Endothelial cell of umbilical vein (primary cell): ENCODE measurements around the gene ZNF385D. TPM values are rescaled to one million over a fixed set of nuclear protein-coding genes. Genes with fewer than 3 reads are reported as not detected.

Experiments
- BruUV-seq: library from RNA; stranded (reverse); fragments of 400-500 nt; replicated peaks from 2 replicates; lab custom pipeline; 2021; lab: Mats Ljungman, UMichigan
- CTCF ChIA-PET: fragments of 300-600, 350-600 bp; sonication (Branson Sonifier 250); formaldehyde crosslinking; loops from one replicate; lab custom pipeline; 2021; ENCODE audit warnings: antibody characterized with exemption, inconsistent platforms; lab: Charles Lee
- POLR2A ChIA-PET: fragments of 300-600, 350-600 bp; sonication (Branson Sonifier 250); formaldehyde crosslinking; loops from one replicate; lab custom pipeline; 2021; ENCODE audit warnings: antibody characterized with exemption, inconsistent platforms; lab: Charles Lee
- DNase-seq: peaks from one replicate; pipeline ENCODE4 v3.0.0-alpha.2; 2011; ENCODE audit warnings: low read depth, low spot score
- FAIRE-seq: peaks from 2 replicates; lab custom pipeline; 2011; peaks lifted over from hg19 to GRCh38; lab: Jason Lieb, UNC
- H2AFZ ChIP-seq: 2 replicates; pipeline ENCODE4 v1.6.0; 2012; ENCODE audit warnings: low read depth, low read length, control low read depth, inconsistent platforms
- H3K27ac ChIP-seq: 2 replicates; pipeline ENCODE4 v1.5.1; 2011; ENCODE audit warnings: low read depth, mild to moderate bottlenecking, control low read depth, low read length, moderate library complexity; ENCODE audit not compliant: insufficient read depth
- H3K27me3 ChIP-seq, 2 experiments: 2 replicates each; pipeline versions ENCODE4 v1.6.0 to v1.6.1; 2011; ENCODE audit warnings: low read length in 2 of 2, mixed read lengths in 1 of 2; ENCODE audit not compliant: control insufficient read depth in 2 of 2, insufficient read depth in 2 of 2
- H3K36me3 ChIP-seq, 2 experiments: 2 replicates in 1 of 2; 3 replicates in 1 of 2; pipeline ENCODE4 v1.5.1; 2011; ENCODE audit warnings: low read length in 2 of 2, mild to moderate bottlenecking in 1 of 2, moderate library complexity in 1 of 2; ENCODE audit not compliant: control insufficient read depth in 2 of 2, insufficient read depth in 2 of 2; ENCODE audit errors: extremely low read depth in 1 of 2
- H3K4me1 ChIP-seq: 3 replicates; pipeline ENCODE4 v1.5.1; 2011; ENCODE audit warnings: mild to moderate bottlenecking, low read length; ENCODE audit not compliant: control insufficient read depth, insufficient read depth; ENCODE audit errors: extremely low read depth
- H3K4me2 ChIP-seq: 2 replicates; pipeline ENCODE4 v1.6.1; 2011; ENCODE audit warnings: low read length, control low read depth, mixed read lengths; ENCODE audit not compliant: insufficient read depth
- H3K4me3 ChIP-seq, 3 experiments: fragments of 200-600 bp in 1 of 3; sonication (generic), shearing (Covaris generic) in 1 of 3; replicated peaks in 1 of 3; 2 replicates each; pipeline ENCODE4 v1.5.1; 2011 to 2016; ENCODE audit warnings: control low read depth in 3 of 3, low read length in 3 of 3, mild to moderate bottlenecking in 2 of 3, inconsistent platforms in 1 of 3, low read depth in 1 of 3, moderate library complexity in 1 of 3; ENCODE audit not compliant: insufficient read depth in 1 of 3
- H3K79me2 ChIP-seq: 2 replicates; pipeline ENCODE4 v1.6.0; 2012; ENCODE audit warnings: low read length, inconsistent platforms; ENCODE audit not compliant: control insufficient read depth, insufficient read depth
- H3K9ac ChIP-seq: replicated peaks from 2 replicates; pipeline ENCODE3; 2011; ENCODE audit warnings: low read length, control low read depth; ENCODE audit not compliant: insufficient read depth; ENCODE audit errors: extremely low read depth
- H3K9me1 ChIP-seq: replicated peaks from 3 replicates; pipeline ENCODE4 v1.6.0; 2011; ENCODE audit warnings: mild to moderate bottlenecking, low read length; ENCODE audit not compliant: control insufficient read depth, insufficient read depth; ENCODE audit errors: extremely low read depth
- H3K9me3 ChIP-seq: replicated peaks from 2 replicates; pipeline ENCODE4 v1.5.1; 2012; ENCODE audit warnings: low read length, inconsistent platforms; ENCODE audit not compliant: control insufficient read depth, insufficient read depth
- H4K20me1 ChIP-seq: replicated peaks from 2 replicates; pipeline ENCODE3; 2011; ENCODE audit warnings: mild to moderate bottlenecking, low read length; ENCODE audit not compliant: control insufficient read depth, insufficient read depth; ENCODE audit errors: extremely low read depth
- CTCF ChIP-seq, 2 donors: IDR thresholded peaks; 1 replicate in 1 of 2; 2 replicates in 1 of 2; pipeline ENCODE4 v1.5.1; 2011; ENCODE audit warnings: low read length in 2 of 2, mild to moderate bottlenecking in 2 of 2, moderate library complexity in 2 of 2, control low read depth in 1 of 2, inconsistent platforms in 1 of 2, low read depth in 1 of 2; ENCODE audit not compliant: insufficient read depth in 1 of 2; ENCODE audit errors: extremely low read depth in 1 of 2
- EZH2 ChIP-seq: IDR thresholded peaks from 2 replicates; pipeline ENCODE4 v1.6.1; 2012; ENCODE audit warnings: borderline replicate concordance, low read depth, mild to moderate bottlenecking, moderate library complexity, low read length, inconsistent platforms; ENCODE audit not compliant: severe bottlenecking
- FOS ChIP-seq: IDR thresholded peaks from 2 replicates; pipeline ENCODE4 v1.6.1; 2011; ENCODE audit warnings: mild to moderate bottlenecking, low read length, moderate library complexity, borderline replicate concordance; ENCODE audit not compliant: insufficient read depth
- GATA2 ChIP-seq: IDR thresholded peaks from 2 replicates; pipeline ENCODE4 v1.7.0; 2011; ENCODE audit warnings: low read depth, mild to moderate bottlenecking, moderate library complexity, mixed read lengths, low read length; ENCODE audit not compliant: insufficient read length, insufficient read depth
- JUN ChIP-seq: IDR thresholded peaks from 2 replicates; pipeline ENCODE4 v1.6.1; 2011; ENCODE audit warnings: borderline replicate concordance, low read depth; ENCODE audit not compliant: insufficient read length, insufficient read depth
- MAX ChIP-seq: IDR thresholded peaks from 2 replicates; pipeline ENCODE4 v1.6.1; 2011; ENCODE audit not compliant: insufficient read depth, insufficient read length
- MYC ChIP-seq: IDR thresholded peaks from one replicate; pipeline ENCODE4 v1.6.1; 2011; ENCODE audit warnings: mild to moderate bottlenecking, low read depth, low read length
- POLR2A ChIP-seq: IDR thresholded peaks from 2 replicates; pipeline ENCODE4 v1.6.1; 2012; ENCODE audit warnings: low read depth, mild to moderate bottlenecking, control low read depth, low read length
- POLR2AphosphoS5 ChIP-seq: IDR thresholded peaks from 2 replicates; pipeline ENCODE4 v1.6.1; 2012; ENCODE audit warnings: low read depth, mild to moderate bottlenecking, control low read depth, low read length, moderate library complexity; ENCODE audit not compliant: insufficient read depth
- dilution Hi-C: fragments of 300-500 bp; cut with MboI; formaldehyde crosslinking; loops from one replicate; pipeline ENCODE4 v1.15.0; 2019; ENCODE audit warnings: low sequenced_read_pairs; ENCODE audit not compliant: extremely low pct_ligation_motif_present
- intact Hi-C: fragments of 100-400 bp; cut with micrococcal nuclease; formaldehyde crosslinking; loops from one replicate; pipeline ENCODE4 v1.10.0; 2022
- polyA plus RNA-seq, 4 experiments: library from polyadenylated mRNA; depleted of rRNA in 3 of 4; stranded (reverse) in 3 of 4; unstranded in 1 of 4; fragments of >200 nt; gene quantifications; 2 replicates each; pipeline versions ENCODE4 v1.2.1 to v1.2.3, GENCODE V29; 2011 to 2012; ENCODE audit warnings: missing spikeins in 1 of 4
- total RNA-seq: library from RNA; stranded (reverse); gene quantifications from 2 replicates; pipeline ENCODE4 v1.2.3, GENCODE V29; 2021

ZNF385D gene
- total and polyA plus RNA-seq, 2 donors (not counting 3 experiments of a cell fraction or from before 2014, with no cell fraction given), result not detected

GRCh38 chr3:21722768-21723167, 28.2 kb downstream of the ZNF385D start:
- H3K36me3 ChIP-seq, result no peaks in the 10 kb centered on the region
- CTCF ChIA-PET, result no interaction called here
- no peak for FAIRE-seq
- H3K4me3 ChIP-seq, result no peak overlapping the region
- no peak overlapping the region for H2AFZ ChIP-seq
- no peaks in the 10 kb centered on the region for H4K20me1 ChIP-seq
- dilution Hi-C loops (no loop called here), intact Hi-C loops (no loop called here)
- H3K27ac ChIP-seq, result no peak overlapping the region
- H3K9ac ChIP-seq, result no peak overlapping the region
- DNase-seq, result no peak
- POLR2A ChIA-PET, result no interaction called here
- H3K9me1 ChIP-seq, result no peaks in the 10 kb centered on the region
- no peak overlapping the region for H3K4me2 ChIP-seq
- no peaks in the 10 kb centered on the region for H3K9me3 ChIP-seq
- BruUV-seq, result no TSS peak
- H3K79me2 ChIP-seq, result no peaks in the 10 kb centered on the region
- H3K4me1 ChIP-seq, result no peaks in the 10 kb centered on the region
- H3K27me3 ChIP-seq, result no peaks in the 10 kb centered on the region
- TF ChIP-seq MYC (no peak), POLR2A (no peak), MAX (no peak), CTCF (IDR thresholded peaks at IDR 0.05; ENCODE audit: extremely low read depth in 1 of 2, insufficient read depth in 1 of 2, low read depth in 1 of 2, low read length in 2 of 2) (no peak), GATA2 (no peak), FOS (no peak), EZH2 (no peak), POLR2AphosphoS5 (no peak), JUN (no peak)
